ENCODE data around the gene ITGAE. TPM values are rescaled to one million over a fixed set of nuclear protein-coding genes. Genes with fewer than 3 reads are reported as not detected.

The ITGAE gene
- polyA plus RNA-seq, 2 of the 4 experiments (the other 2 are of a cell fraction) = 154 to 156 TPM

GRCh38 chr17:3763777-3764170 lies 37.2 kb downstream of the ITGAE start:
- ChIA-PET POLR2A (no interaction called here), CTCF (interaction anchor here (1.5 to 9.2 kb wide), 3 partner anchors 10 to 29 kb away, joined by 6 to 88 read pairs (median 7); no protein-coding TSS in a partner anchor)
- no peak for TF ChIP-seq KDM5A (IDR thresholded peaks at IDR 0.05)
- TF ChIP-seq, protein P1, sequence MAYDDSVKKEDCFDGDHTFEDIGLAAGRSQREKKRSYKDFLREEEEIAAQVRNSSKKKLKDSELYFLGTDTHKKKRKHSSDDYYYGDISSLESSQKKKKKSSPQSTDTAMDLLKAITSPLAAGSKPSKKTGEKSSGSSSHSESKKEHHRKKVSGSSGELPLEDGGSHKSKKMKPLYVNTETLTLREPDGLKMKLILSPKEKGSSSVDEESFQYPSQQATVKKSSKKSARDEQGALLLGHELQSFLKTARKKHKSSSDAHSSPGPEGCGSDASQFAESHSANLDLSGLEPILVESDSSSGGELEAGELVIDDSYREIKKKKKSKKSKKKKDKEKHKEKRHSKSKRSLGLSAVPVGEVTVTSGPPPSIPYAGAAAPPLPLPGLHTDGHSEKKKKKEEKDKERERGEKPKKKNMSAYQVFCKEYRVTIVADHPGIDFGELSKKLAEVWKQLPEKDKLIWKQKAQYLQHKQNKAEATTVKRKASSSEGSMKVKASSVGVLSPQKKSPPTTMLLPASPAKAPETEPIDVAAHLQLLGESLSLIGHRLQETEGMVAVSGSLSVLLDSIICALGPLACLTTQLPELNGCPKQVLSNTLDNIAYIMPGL (CRISPR knock-in tag; IDR thresholded peaks at IDR 0.05; ENCODE audit: borderline replicate concordance) = no peak
- no peak for TF ChIP-seq SMC3 (IDR thresholded peaks at IDR 0.05)
- no peak for TF ChIP-seq EP300 (IDR thresholded peaks at IDR 0.05)
- ATAC-seq (no peak; a peak in 1 of 6 replicates), FAIRE-seq (no peak), DNase-seq (ENCODE audit: low read depth in 1 of 2, low spot score in 1 of 2) (no peak)
- Histone ChIP-seq H3K27ac (no peak overlapping the region), H3K4me3 (no peak overlapping the region), H3K4me1 (no peaks in the 10 kb centered on the region), H3K9me3 (peaks cover 13% of the 10 kb centered on the region; the same call in 2 of the 3 replicates), H3K4me2 (no peak overlapping the region)
- 44% methylated on average over 3 of the region's 3 CpGs for WGBS (ENCODE audit: missing lambda C conversion rate)

GRCh38 chr17:3762922-3763776 lies 37.8 kb downstream of the ITGAE start:
- FAIRE-seq = no peak
- DNase-seq (ENCODE audit: low read depth in 1 of 2, low spot score in 1 of 2) = no peak

DNA sequence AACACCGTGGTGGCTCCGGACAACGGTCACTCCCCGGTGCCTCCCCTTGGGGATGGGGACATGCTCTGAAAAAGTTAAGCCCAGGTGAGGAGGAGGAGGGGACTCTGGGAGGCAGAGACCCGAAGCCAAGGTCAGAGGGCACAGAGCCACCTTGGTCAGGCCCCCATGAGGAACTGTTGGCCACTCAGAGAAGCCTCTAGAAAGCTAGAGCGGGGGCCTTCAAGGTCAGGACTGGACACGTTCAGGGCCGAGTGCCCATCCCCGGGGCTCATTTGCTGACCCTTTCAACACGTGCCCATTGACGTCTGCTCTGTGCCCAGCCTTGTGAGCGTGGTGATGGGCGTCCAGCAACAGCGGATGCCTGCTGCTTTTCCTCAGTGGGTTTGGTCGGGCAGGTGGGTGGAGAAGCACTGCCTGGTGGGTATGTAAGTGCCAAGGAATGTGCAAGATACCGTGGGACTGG lies 39.0 kb downstream of the ITGAE start:
- Histone ChIP-seq H3K4me3 (no peak overlapping the region), H3K27ac (no peak overlapping the region), H3K4me1 (no peaks in the 10 kb centered on the region), H3K4me2 (no peak overlapping the region), H3K9me3 (peaks cover 13% of the 10 kb centered on the region; the same call in 2 of the 3 replicates)
- ATAC-seq (no peak), DNase-seq (ENCODE audit: low read depth in 1 of 2, low spot score in 1 of 2) (no peak), FAIRE-seq (no peak)
- TF ChIP-seq RARB (CRISPR knock-in tag; IDR thresholded peaks at IDR 0.05) (no peak), FOXS1 (CRISPR knock-in tag; IDR thresholded peaks at IDR 0.05) (no peak), EHMT2 (IDR thresholded peaks at IDR 0.05; ENCODE audit: low read depth) (no peak), HOXB13 (CRISPR knock-in tag; IDR thresholded peaks at IDR 0.05; ENCODE audit: low read depth) (no peak), PHF8 (IDR thresholded peaks at IDR 0.05; ENCODE audit: borderline replicate concordance, low read depth) (no peak), HEYL (CRISPR knock-in tag; IDR thresholded peaks at IDR 0.05) (no peak), MAFK (IDR thresholded peaks at IDR 0.05; ENCODE audit: partially characterized antibody) (no peak), EHF (CRISPR knock-in tag; IDR thresholded peaks at IDR 0.05) (no peak), RNF2 (IDR thresholded peaks at IDR 0.05; ENCODE audit: borderline replicate concordance, low read depth) (no peak), MYC (IDR thresholded peaks at IDR 0.05; ENCODE audit: borderline replicate concordance, low read length) (no peak), NPAS2 (CRISPR knock-in tag; IDR thresholded peaks at IDR 0.05; ENCODE audit: borderline replicate concordance) (no peak), RFX5 (IDR thresholded peaks at IDR 0.05) (no peak), USF2 (IDR thresholded peaks at IDR 0.05) (no peak)
- TF ChIP-seq, protein P1 (CRISPR knock-in tag; IDR thresholded peaks at IDR 0.05; ENCODE audit: borderline replicate concordance) = no peak
- TF ChIP-seq, protein P2, sequence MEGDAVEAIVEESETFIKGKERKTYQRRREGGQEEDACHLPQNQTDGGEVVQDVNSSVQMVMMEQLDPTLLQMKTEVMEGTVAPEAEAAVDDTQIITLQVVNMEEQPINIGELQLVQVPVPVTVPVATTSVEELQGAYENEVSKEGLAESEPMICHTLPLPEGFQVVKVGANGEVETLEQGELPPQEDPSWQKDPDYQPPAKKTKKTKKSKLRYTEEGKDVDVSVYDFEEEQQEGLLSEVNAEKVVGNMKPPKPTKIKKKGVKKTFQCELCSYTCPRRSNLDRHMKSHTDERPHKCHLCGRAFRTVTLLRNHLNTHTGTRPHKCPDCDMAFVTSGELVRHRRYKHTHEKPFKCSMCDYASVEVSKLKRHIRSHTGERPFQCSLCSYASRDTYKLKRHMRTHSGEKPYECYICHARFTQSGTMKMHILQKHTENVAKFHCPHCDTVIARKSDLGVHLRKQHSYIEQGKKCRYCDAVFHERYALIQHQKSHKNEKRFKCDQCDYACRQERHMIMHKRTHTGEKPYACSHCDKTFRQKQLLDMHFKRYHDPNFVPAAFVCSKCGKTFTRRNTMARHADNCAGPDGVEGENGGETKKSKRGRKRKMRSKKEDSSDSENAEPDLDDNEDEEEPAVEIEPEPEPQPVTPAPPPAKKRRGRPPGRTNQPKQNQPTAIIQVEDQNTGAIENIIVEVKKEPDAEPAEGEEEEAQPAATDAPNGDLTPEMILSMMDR (IDR thresholded peaks at IDR 0.05) = no peak
- ChIA-PET CTCF (interaction anchor here (0.7 to 9.2 kb wide), 7 partner anchors 8 to 84 kb away, joined by 3 to 88 read pairs (median 6); partner anchors contain the start of gene NCBP3), POLR2A (no interaction called here)
- 59% methylated on average over 16 of the region's 16 CpGs for WGBS (ENCODE audit: missing lambda C conversion rate)

More at GRCh38 chr17:3762922-3763776, 37.8 kb downstream of the ITGAE start:
- no peak overlapping the region for H3K4me3 ChIP-seq
- no peak overlapping the region for H3K4me2 ChIP-seq
- POLR2A ChIA-PET = no interaction called here
- CTCF ChIA-PET = interaction anchor here (0.6 to 9.2 kb wide), 5 partner anchors 9 to 28 kb away, joined by 3 to 88 read pairs (median 6); no protein-coding TSS in a partner anchor
- no peaks in the 10 kb centered on the region for H3K4me1 ChIP-seq
- H3K9me3 ChIP-seq = peaks cover 13% of the 10 kb centered on the region; the same call in 2 of the 3 replicates
- TF ChIP-seq NPAS2 (CRISPR knock-in tag; IDR thresholded peaks at IDR 0.05; ENCODE audit: borderline replicate concordance) (no peak), HDAC2 (IDR thresholded peaks at IDR 0.05) (no peak)
- H3K27ac ChIP-seq = no peak overlapping the region
- WGBS (ENCODE audit: missing lambda C conversion rate) = 78% methylated on average over 14 of the region's 14 CpGs
- ATAC-seq = no peak

Data from A549 (cell line).